Peyer's patch (tissue), 4 donors: ENCODE results near the gene SRPK2. TPM values are rescaled to one million over a fixed set of nuclear protein-coding genes. Genes with fewer than 3 reads are reported as not detected.

ENCODE experiments used
- DNase-seq, 3 donors: peaks; one replicate each; pipeline ENCODE4 v3.0.0-alpha.2; 2017 to 2019
- H3K27ac ChIP-seq, 4 donors: fragments of 200-600 bp; sonication (generic); one replicate each; pipeline ENCODE4 v1.5.1; 2016 to 2019
- H3K27me3 ChIP-seq, 2 donors: fragments of 200-600 bp; sonication (generic); one replicate each; pipeline ENCODE4 v1.5.1; 2019
- H3K36me3 ChIP-seq, 3 donors: fragments of 200-600 bp; sonication (generic); one replicate each; pipeline ENCODE4 v1.5.1; 2016 to 2019
- H3K4me1 ChIP-seq, 4 donors: fragments of 200-600 bp; sonication (generic); one replicate each; pipeline ENCODE4 v1.5.1; 2016 to 2019
- H3K4me3 ChIP-seq, 4 donors: fragments of 200-600 bp; sonication (generic); 1 replicate in 3 of 4; 2 replicates in 1 of 4; pipeline ENCODE4 v1.5.1; 2016 to 2019; ENCODE audit warnings: mild to moderate bottlenecking in 1 of 4
- H3K9me3 ChIP-seq, 4 donors: fragments of 200-600 bp; sonication (generic); one replicate each; pipeline ENCODE4 v1.5.1; 2016 to 2019; ENCODE audit warnings: mild to moderate bottlenecking in 1 of 4
- POLR2A ChIP-seq, 2 donors: fragments of 450-650 bp; IDR thresholded peaks; one replicate each; pipeline ENCODE4 v1.5.1; 2017; ENCODE audit warnings: antibody characterized with exemption in 2 of 2, mild to moderate bottlenecking in 2 of 2, moderate library complexity in 2 of 2
- total RNA-seq, 4 donors: library from RNA; depleted of rRNA; stranded (reverse); fragments of >200 nt; gene quantifications; one replicate each; pipeline ENCODE4 v1.1.0, GENCODE V29; 2016
- TF ChIP-seq, protein P1 (sequence below), 6 experiments: fragments of 450-650 bp in 4 of 6; fragments of 200-600 bp in 2 of 6; sonication (generic) in 1 of 6; IDR thresholded peaks; one replicate each; pipeline ENCODE4 v1.5.1; 2017 to 2019; ENCODE audit warnings: antibody characterized with exemption in 6 of 6, mild to moderate bottlenecking in 3 of 6, moderate library complexity in 1 of 6

SRPK2 gene
- total RNA-seq, 4 donors from 2014 or later = 25.7 to 96.6 (median 33.6) TPM

DNA sequence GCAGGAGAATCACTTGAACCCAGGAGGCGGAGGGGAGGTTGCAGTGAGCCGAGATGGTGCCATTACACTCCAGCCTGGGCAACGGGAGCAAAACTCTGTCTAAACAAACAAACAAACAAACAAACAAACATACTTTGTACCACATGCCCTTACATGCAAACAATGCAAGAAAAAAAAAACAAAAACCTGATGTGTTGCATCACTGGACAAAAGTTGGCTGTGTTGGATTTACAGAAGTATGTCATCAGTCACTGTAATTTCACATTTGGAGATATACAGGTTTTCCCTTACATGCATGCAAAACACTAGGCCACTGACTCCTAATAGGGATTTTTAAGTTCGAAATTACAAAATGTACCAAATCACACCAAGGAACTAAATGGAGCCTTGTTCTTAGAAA, 138.5 kb downstream of the SRPK2 start:
- no peaks in the 10 kb centered on the region for H3K9me3 ChIP-seq
- peaks cover 0 to 6% (median 0%) of the 10 kb centered on the region in 4 donors for H3K4me1 ChIP-seq
- H3K27ac ChIP-seq = no peak overlapping the region
- no peaks in the 10 kb centered on the region for H3K36me3 ChIP-seq
- no peak for TF ChIP-seq POLR2A (IDR thresholded peaks at IDR 0.05)
- TF ChIP-seq, protein P1, sequence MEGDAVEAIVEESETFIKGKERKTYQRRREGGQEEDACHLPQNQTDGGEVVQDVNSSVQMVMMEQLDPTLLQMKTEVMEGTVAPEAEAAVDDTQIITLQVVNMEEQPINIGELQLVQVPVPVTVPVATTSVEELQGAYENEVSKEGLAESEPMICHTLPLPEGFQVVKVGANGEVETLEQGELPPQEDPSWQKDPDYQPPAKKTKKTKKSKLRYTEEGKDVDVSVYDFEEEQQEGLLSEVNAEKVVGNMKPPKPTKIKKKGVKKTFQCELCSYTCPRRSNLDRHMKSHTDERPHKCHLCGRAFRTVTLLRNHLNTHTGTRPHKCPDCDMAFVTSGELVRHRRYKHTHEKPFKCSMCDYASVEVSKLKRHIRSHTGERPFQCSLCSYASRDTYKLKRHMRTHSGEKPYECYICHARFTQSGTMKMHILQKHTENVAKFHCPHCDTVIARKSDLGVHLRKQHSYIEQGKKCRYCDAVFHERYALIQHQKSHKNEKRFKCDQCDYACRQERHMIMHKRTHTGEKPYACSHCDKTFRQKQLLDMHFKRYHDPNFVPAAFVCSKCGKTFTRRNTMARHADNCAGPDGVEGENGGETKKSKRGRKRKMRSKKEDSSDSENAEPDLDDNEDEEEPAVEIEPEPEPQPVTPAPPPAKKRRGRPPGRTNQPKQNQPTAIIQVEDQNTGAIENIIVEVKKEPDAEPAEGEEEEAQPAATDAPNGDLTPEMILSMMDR (IDR thresholded peaks at IDR 0.05) = no peak
- no peak overlapping the region for H3K4me3 ChIP-seq
- no peaks in the 10 kb centered on the region for H3K27me3 ChIP-seq
- no peak for DNase-seq

DNA sequence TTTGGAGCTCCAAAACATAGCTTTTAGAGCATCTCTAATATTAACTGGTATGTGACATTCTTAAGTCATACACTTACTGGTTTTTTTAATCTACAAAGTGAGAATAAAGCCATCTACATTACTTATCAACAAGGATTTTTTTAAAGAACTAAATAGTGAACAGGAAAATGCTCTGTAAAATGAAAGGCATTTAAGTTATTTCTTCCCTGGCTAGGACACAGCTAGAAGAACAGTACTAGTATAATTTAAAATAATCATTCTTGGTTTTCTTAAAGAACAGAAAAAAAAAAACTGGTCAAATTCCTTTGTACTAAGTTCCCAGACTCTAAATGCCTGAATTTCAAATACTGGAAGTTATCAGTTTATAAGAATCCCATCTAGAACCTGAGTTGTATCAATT, 139.5 kb downstream of the SRPK2 start:
- H3K9me3 ChIP-seq = no peaks in the 10 kb centered on the region
- H3K4me1 ChIP-seq = peaks cover 0 to 6% (median 0%) of the 10 kb centered on the region in 4 donors
- no peak for TF ChIP-seq POLR2A (IDR thresholded peaks at IDR 0.05)
- TF ChIP-seq, protein P1 (IDR thresholded peaks at IDR 0.05) = no peak
- no peak for DNase-seq
- H3K27me3 ChIP-seq = no peaks in the 10 kb centered on the region
- H3K4me3 ChIP-seq = no peak overlapping the region
- no peaks in the 10 kb centered on the region for H3K36me3 ChIP-seq
- no peak overlapping the region for H3K27ac ChIP-seq

DNA sequence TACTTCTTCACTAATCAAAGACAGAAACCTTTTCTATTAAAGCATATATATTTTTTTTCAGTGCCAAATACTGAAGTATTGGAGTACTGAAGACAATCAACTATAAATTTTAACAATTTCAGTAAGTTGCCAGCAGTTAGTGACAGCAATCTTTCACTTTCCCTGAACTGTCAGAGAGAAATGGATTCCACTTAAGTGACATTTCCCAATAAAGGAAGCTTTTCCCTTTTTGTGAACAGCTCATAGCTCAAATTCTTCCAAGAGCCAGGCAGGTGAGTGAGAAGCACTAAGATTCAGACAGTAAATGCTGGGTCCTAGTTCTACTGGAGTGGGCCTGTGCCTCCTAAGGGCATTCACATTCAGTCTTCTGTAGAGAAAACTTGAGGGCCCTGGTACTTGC, 142.0 kb downstream of the SRPK2 start:
- no peaks in the 10 kb centered on the region for H3K9me3 ChIP-seq
- TF ChIP-seq POLR2A (IDR thresholded peaks at IDR 0.05) = no peak
- TF ChIP-seq, protein P1 (IDR thresholded peaks at IDR 0.05) = no peak
- H3K27ac ChIP-seq = no peak overlapping the region

DNA sequence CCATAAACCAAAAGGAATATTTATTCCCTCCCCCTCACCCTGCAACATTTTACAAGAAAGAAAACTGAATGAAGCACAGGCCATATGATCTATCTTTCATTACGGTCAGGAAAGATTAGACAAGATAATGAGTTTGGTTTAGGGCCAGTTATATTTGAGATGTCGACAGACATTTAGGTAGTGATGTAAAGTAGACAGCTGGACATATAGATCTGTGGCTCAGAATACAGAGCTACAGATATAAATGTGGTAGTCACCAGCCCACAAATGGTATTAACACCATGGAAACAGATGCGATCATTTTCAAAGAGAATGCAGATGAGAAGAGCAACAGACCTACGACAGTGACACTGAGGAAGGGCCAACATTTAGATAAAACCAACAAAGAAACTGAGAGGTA, 142.5 kb downstream of the SRPK2 start:
- H3K27me3 ChIP-seq = no peaks in the 10 kb centered on the region
- no peak overlapping the region for H3K4me3 ChIP-seq
- no peaks in the 10 kb centered on the region for H3K9me3 ChIP-seq
- no peak for DNase-seq
- no peak overlapping the region for H3K27ac ChIP-seq
- no peaks in the 10 kb centered on the region for H3K36me3 ChIP-seq
- H3K4me1 ChIP-seq = no peaks in the 10 kb centered on the region
- TF ChIP-seq, protein P1 (IDR thresholded peaks at IDR 0.05) = no peak
- no peak for TF ChIP-seq POLR2A (IDR thresholded peaks at IDR 0.05)

More for the DNA sequence above, 142.0 kb downstream of the SRPK2 start:
- Histone ChIP-seq H3K4me3 (no peak overlapping the region), H3K27me3 (no peaks in the 10 kb centered on the region), H3K4me1 (no peaks in the 10 kb centered on the region), H3K36me3 (no peaks in the 10 kb centered on the region)
- no peak for DNase-seq

DNA sequence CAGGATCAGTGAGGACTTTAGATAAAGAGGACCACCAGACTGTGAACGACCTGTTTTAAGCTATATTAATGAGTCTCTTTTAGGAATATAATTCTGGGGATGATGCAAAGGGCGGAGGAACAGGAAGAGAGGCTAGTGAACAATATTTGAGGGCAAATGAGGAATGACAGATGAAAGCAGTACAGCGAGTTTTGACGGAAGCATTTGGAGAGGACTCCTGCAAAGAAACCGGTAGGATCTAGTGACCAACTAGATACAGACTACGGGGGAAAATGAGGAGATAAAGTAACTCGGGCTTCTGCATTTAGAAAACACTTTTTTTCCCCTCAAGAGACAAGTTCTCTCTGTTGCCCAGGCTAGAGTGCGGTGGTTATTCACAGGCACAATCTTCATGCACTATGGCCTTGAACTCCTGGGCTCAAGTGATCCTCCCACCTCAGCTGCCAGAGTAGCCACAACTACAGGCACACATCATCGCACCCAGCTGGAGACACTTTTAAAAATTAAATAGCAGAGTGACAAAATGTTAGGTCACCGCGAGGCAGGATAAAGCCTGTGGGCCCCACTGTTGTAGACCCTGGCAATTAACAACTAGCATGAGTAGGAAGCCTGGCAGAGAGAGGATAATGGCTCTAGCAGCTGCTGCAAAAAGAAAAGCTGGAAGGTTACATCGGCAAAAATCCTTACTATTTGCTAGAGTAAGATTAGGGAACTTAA, 143.2 kb downstream of the SRPK2 start:
- Histone ChIP-seq H3K4me3 (no peak overlapping the region), H3K9me3 (no peaks in the 10 kb centered on the region), H3K4me1 (no peaks in the 10 kb centered on the region), H3K27me3 (no peaks in the 10 kb centered on the region), H3K27ac (no peak overlapping the region), H3K36me3 (no peaks in the 10 kb centered on the region)
- DNase-seq = no peak
- TF ChIP-seq POLR2A (IDR thresholded peaks at IDR 0.05) = no peak
- TF ChIP-seq, protein P1 (IDR thresholded peaks at IDR 0.05) = no peak
